ENCODE data around the gene GABBR2. TPM values are rescaled to one million over a fixed set of nuclear protein-coding genes. Genes with fewer than 3 reads are reported as not detected.

The GABBR2 gene
- total RNA-seq, 1 donor from 2014 or later = 116 TPM

GRCh38 chr9:98724810-98725530 is 16.2 kb upstream of the GABBR2 start:
- no peak for TF ChIP-seq CTCF (IDR thresholded peaks at IDR 0.05; ENCODE audit: partially characterized antibody, unreplicated experiment)
- H3K27ac Mint-ChIP-seq (ENCODE audit: unreplicated experiment) = no peak overlapping the region
- H3K9me3 Mint-ChIP-seq (ENCODE audit: unreplicated experiment) = peaks cover 4% of the 10 kb centered on the region
- DNase-seq = no peak
- no peak overlapping the region for H3K4me3 Mint-ChIP-seq (ENCODE audit: unreplicated experiment)
- peaks cover 13% of the 10 kb centered on the region for H3K36me3 Mint-ChIP-seq (ENCODE audit: unreplicated experiment)
- H3K4me1 Mint-ChIP-seq (ENCODE audit: low read depth, unreplicated experiment) = peaks cover 7% of the 10 kb centered on the region
- peaks cover 4% of the 10 kb centered on the region for H3K27me3 Mint-ChIP-seq (ENCODE audit: unreplicated experiment)

- Mint-ChIP-seq H3K27ac (ENCODE audit: unreplicated experiment) (no peak overlapping the region), H3K9me3 (ENCODE audit: unreplicated experiment) (peaks cover 4% of the 10 kb centered on the region), H3K27me3 (ENCODE audit: unreplicated experiment) (peaks cover 4% of the 10 kb centered on the region), H3K4me3 (ENCODE audit: unreplicated experiment) (no peak overlapping the region), H3K4me1 (ENCODE audit: low read depth, unreplicated experiment) (peaks cover 3% of the 10 kb centered on the region), H3K36me3 (ENCODE audit: unreplicated experiment) (peaks cover 13% of the 10 kb centered on the region)
- no peak for DNase-seq
- TF ChIP-seq CTCF (IDR thresholded peaks at IDR 0.05; ENCODE audit: partially characterized antibody, unreplicated experiment) = no peak
Measured at GRCh38 chr9:98721643-98722042, 12.9 kb upstream of the GABBR2 start.

- no peak overlapping the region for H3K27ac Mint-ChIP-seq (ENCODE audit: unreplicated experiment)
- H3K36me3 Mint-ChIP-seq (ENCODE audit: unreplicated experiment) = peaks cover 13% of the 10 kb centered on the region
- TF ChIP-seq CTCF (IDR thresholded peaks at IDR 0.05; ENCODE audit: partially characterized antibody, unreplicated experiment) = no peak
- H3K27me3 Mint-ChIP-seq (ENCODE audit: unreplicated experiment) = peaks cover 7% of the 10 kb centered on the region
- no peaks in the 10 kb centered on the region for H3K4me1 Mint-ChIP-seq (ENCODE audit: low read depth, unreplicated experiment)
- no peak overlapping the region for H3K4me3 Mint-ChIP-seq (ENCODE audit: unreplicated experiment)
- no peak for DNase-seq
- H3K9me3 Mint-ChIP-seq (ENCODE audit: unreplicated experiment) = peaks cover 4% of the 10 kb centered on the region
Measured at GRCh38 chr9:98720402-98720801, 11.7 kb upstream of the GABBR2 start.

GRCh38 chr9:98719055-98719454 is 10.3 kb upstream of the GABBR2 start:
- Mint-ChIP-seq H3K27ac (ENCODE audit: unreplicated experiment) (no peak overlapping the region), H3K9me3 (ENCODE audit: unreplicated experiment) (peaks cover 4% of the 10 kb centered on the region), H3K4me3 (ENCODE audit: unreplicated experiment) (no peak overlapping the region), H3K27me3 (ENCODE audit: unreplicated experiment) (peaks cover 7% of the 10 kb centered on the region), H3K4me1 (ENCODE audit: low read depth, unreplicated experiment) (no peaks in the 10 kb centered on the region), H3K36me3 (ENCODE audit: unreplicated experiment) (peaks cover 9% of the 10 kb centered on the region)
- TF ChIP-seq CTCF (IDR thresholded peaks at IDR 0.05; ENCODE audit: partially characterized antibody, unreplicated experiment) = no peak
- DNase-seq = no peak

- DNase-seq = no peak
- peaks cover 11% of the 10 kb centered on the region for H3K27me3 Mint-ChIP-seq (ENCODE audit: unreplicated experiment)
- H3K27ac Mint-ChIP-seq (ENCODE audit: unreplicated experiment) = no peak overlapping the region
- H3K9me3 Mint-ChIP-seq (ENCODE audit: unreplicated experiment) = peaks cover 5% of the 10 kb centered on the region
- H3K36me3 Mint-ChIP-seq (ENCODE audit: unreplicated experiment) = peaks cover 6% of the 10 kb centered on the region
- no peaks in the 10 kb centered on the region for H3K4me1 Mint-ChIP-seq (ENCODE audit: low read depth, unreplicated experiment)
- no peak overlapping the region for H3K4me3 Mint-ChIP-seq (ENCODE audit: unreplicated experiment)
- TF ChIP-seq CTCF (IDR thresholded peaks at IDR 0.05; ENCODE audit: partially characterized antibody, unreplicated experiment) = no peak
Measured at GRCh38 chr9:98714833-98715232, 6.1 kb upstream of the GABBR2 start.
